Adrenal gland (tissue), 12 donors: ENCODE measurements around the gene TAOK2. TPM values are rescaled to one million over a fixed set of nuclear protein-coding genes. Genes with fewer than 3 reads are reported as not detected.

ENCODE experiments used
- DNase-seq, 7 donors: peaks; one replicate each; pipeline ENCODE4 v3.0.0-alpha.2; 2019 to 2020
- H3K27ac ChIP-seq, 5 donors: fragments of 200-600 bp; sonication (generic) in 4 of 5; 1 replicate in 3 of 5; 2 replicates in 2 of 5; pipeline versions ENCODE4 v1.5.1 to v1.8.0; 2016 to 2020; ENCODE audit warnings: mild to moderate bottlenecking in 1 of 5
- H3K27me3 ChIP-seq: fragments of 200-600 bp; 2 replicates; pipeline ENCODE4 v1.8.0; 2021
- H3K36me3 ChIP-seq, 2 donors: fragments of 200-600 bp; replicated peaks in 1 of 2; 1 replicate in 1 of 2; 2 replicates in 1 of 2; pipeline versions ENCODE4 v1.5.1 to v1.8.0; 2018 to 2022
- H3K4me1 ChIP-seq, 2 donors: fragments of 200-600 bp; replicated peaks in 1 of 2; 1 replicate in 1 of 2; 2 replicates in 1 of 2; pipeline versions ENCODE4 v1.5.1 to v1.8.0; 2018 to 2021
- H3K4me3 ChIP-seq, 4 donors: fragments of 200-600 bp; sonication (generic) in 3 of 4; one replicate each; pipeline ENCODE4 v1.5.1; 2016 to 2018
- H3K9me3 ChIP-seq, 3 donors: fragments of 200-600 bp; sonication (generic) in 1 of 3; replicated peaks in 1 of 3; 1 replicate in 2 of 3; 2 replicates in 1 of 3; pipeline versions ENCODE4 v1.5.1 to v1.8.0; 2016 to 2021
- POLR2A ChIP-seq, 2 donors: fragments of 450-650 bp; IDR thresholded peaks; one replicate each; pipeline ENCODE4 v1.6.1; 2017; ENCODE audit warnings: antibody characterized with exemption in 2 of 2, mild to moderate bottlenecking in 2 of 2, moderate library complexity in 1 of 2
- WGBS, 4 donors: extraction: QIAGEN DNeasy Blood & Tissue Kit in 2 of 4; methylation state at CpG; one replicate each; pipeline versions ENCODE4 v1.1.5 to v1.1.7; 2013 to 2017; 5-methylcytosine and 5-hydroxymethylcytosine counted together
- intact Hi-C, 2 donors: fragments of 100-400 bp; cut with DNase I; formaldehyde crosslinking; loops; one replicate each; pipeline versions ENCODE4 v1.14.1 to v1.15.0; 2022 to 2023
- polyA plus RNA-seq, 3 donors: library from polyadenylated mRNA; stranded (reverse); fragments of 200-250 nt in 2 of 3; fragments of 350-450 nt in 1 of 3; fragmentation: Illumina TruSeq in 1 of 3; extraction: RNeasy Lipid Tissue Mini Kit (QIAGEN cat#74804) in 1 of 3; gene quantifications; one replicate each; pipeline ENCODE4 v1.2.3, GENCODE V29; 2013 to 2014
- total RNA-seq, 9 donors: library from RNA; depleted of rRNA in 4 of 9; stranded (reverse); fragments of >200 nt in 4 of 9; fragments of 120-200 nt in 1 of 9; fragmentation: NEBNext Ultra II Directional in 1 of 9; extraction: Animal tissue kit (Norgen Biotek cat#: 25700) in 1 of 9; gene quantifications; one replicate each; pipeline versions ENCODE4 v1.1.0 to v1.2.4, GENCODE V29; 2013 to 2023
- TF ChIP-seq, protein P1 (sequence below), 6 experiments: fragments of 450-650 bp in 4 of 6; fragments of 200-600 bp in 2 of 6; sonication (generic) in 1 of 6; IDR thresholded peaks; 1 replicate in 5 of 6; 2 replicates in 1 of 6; pipeline versions ENCODE4 v1.5.1 to v1.8.0; 2016 to 2021; ENCODE audit warnings: antibody characterized with exemption in 6 of 6, mild to moderate bottlenecking in 2 of 6, moderate library complexity in 1 of 6
- donor health status: healthy with polysubstance abuse.
- donor health status: Bipolar disorder and iron deficiency.
- donor health status: DM: yes; HTN: yes; CAD: no.
- donor health status: DM: no; HTN: no; CAD: no.
- donor health status: DM: no; HTN: no; CAD: no.
- donor health status: DM: yes; HTN: yes; CAD: no.

TAOK2 gene
- total and polyA plus RNA-seq, 12 donors = 36.6 to 135 (median 72.3) TPM

DNA sequence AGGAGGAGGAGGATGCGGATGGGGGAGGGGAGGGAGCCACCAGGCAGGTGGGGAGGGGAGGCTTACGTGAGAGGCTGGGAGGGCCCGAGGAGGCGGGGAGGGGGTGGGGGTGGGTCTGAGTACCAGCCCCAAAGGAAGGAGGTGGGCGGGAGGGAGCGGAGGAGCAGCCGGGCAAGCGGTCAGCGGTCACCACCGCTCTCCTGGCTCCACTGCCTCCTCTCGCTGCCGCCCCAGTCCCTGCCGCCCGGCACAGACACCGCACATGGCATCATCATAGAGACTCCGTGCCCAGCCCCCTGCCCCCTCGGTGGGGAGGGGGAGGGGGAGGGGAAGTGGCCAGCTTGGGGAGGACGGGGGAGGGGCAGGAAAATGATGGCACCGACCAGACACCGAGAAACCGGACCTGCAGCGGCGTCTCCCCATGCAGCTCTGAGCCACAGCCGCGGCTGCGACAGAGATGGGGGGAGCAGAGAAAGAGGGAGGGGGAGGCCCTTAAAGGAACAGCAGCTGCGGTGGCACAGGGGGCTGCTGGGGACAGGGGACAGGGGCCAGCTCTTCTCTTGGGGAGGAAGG lies 57.3 kb downstream of the TAOK2 start, which contains the start of gene TLCD3B:
TLCD3B (minus strand) TSS at position 431 of the 573 bp plus-strand sequence. CDS start 744 bp downstream, outside the sequence.
- Histone ChIP-seq H3K27me3 (peaks cover 19% of the 10 kb centered on the region), H3K4me3 (no peak within 1 kb of the TSS)
- TF ChIP-seq POLR2A (IDR thresholded peaks at IDR 0.05) = no peak
- TF ChIP-seq, protein P1, sequence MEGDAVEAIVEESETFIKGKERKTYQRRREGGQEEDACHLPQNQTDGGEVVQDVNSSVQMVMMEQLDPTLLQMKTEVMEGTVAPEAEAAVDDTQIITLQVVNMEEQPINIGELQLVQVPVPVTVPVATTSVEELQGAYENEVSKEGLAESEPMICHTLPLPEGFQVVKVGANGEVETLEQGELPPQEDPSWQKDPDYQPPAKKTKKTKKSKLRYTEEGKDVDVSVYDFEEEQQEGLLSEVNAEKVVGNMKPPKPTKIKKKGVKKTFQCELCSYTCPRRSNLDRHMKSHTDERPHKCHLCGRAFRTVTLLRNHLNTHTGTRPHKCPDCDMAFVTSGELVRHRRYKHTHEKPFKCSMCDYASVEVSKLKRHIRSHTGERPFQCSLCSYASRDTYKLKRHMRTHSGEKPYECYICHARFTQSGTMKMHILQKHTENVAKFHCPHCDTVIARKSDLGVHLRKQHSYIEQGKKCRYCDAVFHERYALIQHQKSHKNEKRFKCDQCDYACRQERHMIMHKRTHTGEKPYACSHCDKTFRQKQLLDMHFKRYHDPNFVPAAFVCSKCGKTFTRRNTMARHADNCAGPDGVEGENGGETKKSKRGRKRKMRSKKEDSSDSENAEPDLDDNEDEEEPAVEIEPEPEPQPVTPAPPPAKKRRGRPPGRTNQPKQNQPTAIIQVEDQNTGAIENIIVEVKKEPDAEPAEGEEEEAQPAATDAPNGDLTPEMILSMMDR (IDR thresholded peaks at IDR 0.05) = no peak

DNA sequence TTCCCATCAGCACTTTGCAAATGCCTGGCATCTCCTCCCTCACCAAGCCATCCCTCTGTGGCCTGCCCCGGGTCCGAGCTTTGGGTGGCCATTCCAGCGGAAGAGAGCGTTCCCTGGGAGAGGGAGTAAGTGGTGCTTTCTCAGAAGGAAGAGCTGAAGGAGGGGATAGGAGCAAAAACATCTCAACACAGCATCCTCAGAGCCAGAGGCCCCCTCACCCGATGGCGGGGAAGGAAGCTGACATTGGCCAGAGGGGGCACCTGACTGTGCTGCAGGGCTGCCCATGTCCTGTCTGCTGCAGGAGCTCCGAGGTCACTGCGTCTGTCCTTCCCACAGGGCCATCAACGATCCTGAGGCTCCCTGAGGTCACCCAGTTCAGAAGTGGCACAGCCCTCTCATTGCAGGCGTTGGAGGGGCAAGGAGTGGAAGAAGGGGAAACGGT lies 57.8 kb downstream of the TAOK2 start:
- no peak overlapping the region for H3K27ac ChIP-seq
- intact Hi-C loops = no loop called here
- H3K4me1 ChIP-seq = peaks cover 0 to 6% of the 10 kb centered on the region in 2 donors
- 18 to 28% (median 23%) methylated on average over 5 to 11 of the region's 11 CpGs for WGBS, 4 donors
- DNase-seq = no peak
- no peak for TF ChIP-seq POLR2A (IDR thresholded peaks at IDR 0.05)
- no peak overlapping the region for H3K4me3 ChIP-seq
- no peaks in the 10 kb centered on the region for H3K36me3 ChIP-seq
- peaks cover 19% of the 10 kb centered on the region for H3K27me3 ChIP-seq
- no peaks in the 10 kb centered on the region for H3K9me3 ChIP-seq

More for the DNA sequence above, 57.3 kb downstream of the TAOK2 start, which contains the start of gene TLCD3B:
- no peaks in the 10 kb centered on the region for H3K36me3 ChIP-seq
- DNase-seq = no peak
- H3K9me3 ChIP-seq = no peaks in the 10 kb centered on the region
- peaks cover 0 to 6% of the 10 kb centered on the region in 2 donors for H3K4me1 ChIP-seq
- peak within 1 kb of the TSS in 1 of 5 donors; percentile 30 for H3K27ac ChIP-seq
- WGBS, 4 donors = 1 to 2% (median 1%) methylated on average over 9 to 27 of the region's 27 CpGs
- intact Hi-C loops = no loop called here

DNA sequence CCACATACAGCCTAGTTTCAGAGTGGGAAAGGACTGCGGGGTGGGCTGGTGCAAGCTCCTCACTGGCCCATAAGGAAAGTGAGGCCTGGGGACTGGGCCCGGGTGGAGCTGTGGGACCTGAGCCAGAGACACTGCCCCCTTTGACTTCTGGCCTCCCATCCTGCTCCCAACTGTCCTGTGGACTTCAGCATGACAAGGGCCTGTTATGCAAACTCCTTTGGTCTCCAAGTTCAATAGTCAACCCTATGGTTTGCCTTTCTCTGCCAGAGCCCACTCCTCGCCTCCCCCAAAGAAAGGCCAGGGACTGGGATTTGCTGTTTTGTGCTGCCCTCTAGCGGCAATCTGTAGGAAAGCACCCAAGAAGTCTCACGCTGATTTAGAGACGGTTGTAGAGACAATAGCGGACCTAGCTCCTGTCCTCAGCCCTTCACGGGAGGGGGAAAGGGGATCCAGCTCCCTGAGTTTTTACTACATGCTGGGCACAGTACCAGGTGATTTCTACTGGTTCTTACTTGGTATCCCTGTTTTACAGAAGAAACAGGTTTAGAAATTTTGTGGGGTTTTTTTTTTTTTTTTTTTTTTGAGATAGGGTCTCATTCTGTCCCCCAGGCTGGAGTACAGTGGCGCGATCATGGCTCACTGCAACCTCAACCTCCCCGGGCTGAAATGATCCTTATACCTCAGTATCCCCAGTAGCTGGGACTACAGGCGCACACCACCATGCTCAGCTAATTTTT lies 58.6 kb downstream of the TAOK2 start:
- peak in 5 of 7 donors; percentile 33 to 84 (median 52) for DNase-seq
- Histone ChIP-seq H3K27me3 (peaks cover 19% of the 10 kb centered on the region), H3K27ac (no peak overlapping the region), H3K4me3 (no peak overlapping the region), H3K9me3 (no peaks in the 10 kb centered on the region), H3K4me1 (peaks cover 0 to 6% of the 10 kb centered on the region in 2 donors), H3K36me3 (no peaks in the 10 kb centered on the region)
- 24 to 27% (median 25%) methylated on average over 11 to 12 of the region's 12 CpGs for WGBS, 4 donors
- no peak for TF ChIP-seq POLR2A (IDR thresholded peaks at IDR 0.05)
- TF ChIP-seq, protein P1 (IDR thresholded peaks at IDR 0.05) = peak; percentile 41 to 66 (median 58)
- intact Hi-C loops = no loop called here

DNA sequence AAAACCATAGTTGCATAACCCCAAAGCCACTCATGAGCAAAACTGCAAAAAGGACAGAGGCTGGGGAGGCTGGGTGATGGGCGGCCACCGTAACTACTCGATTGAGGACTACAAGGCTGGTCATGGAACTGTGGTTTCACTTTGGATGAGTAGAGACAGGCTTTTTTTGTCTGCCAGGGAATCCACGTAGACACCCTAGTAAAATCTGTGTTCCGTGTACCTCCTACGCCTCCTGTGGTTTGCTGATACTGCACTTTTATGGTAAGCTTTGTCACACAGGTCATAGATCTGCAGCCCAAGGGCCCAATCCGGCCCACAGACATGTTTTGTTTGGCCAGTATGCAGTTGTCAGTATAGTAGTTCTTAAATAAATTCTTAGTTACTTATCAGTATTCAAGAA lies 59.6 kb downstream of the TAOK2 start:
- TF ChIP-seq, protein P1 (IDR thresholded peaks at IDR 0.05) = no peak
- no peak for TF ChIP-seq POLR2A (IDR thresholded peaks at IDR 0.05)
- DNase-seq = no peak
- Histone ChIP-seq H3K9me3 (no peaks in the 10 kb centered on the region), H3K4me3 (no peak overlapping the region), H3K36me3 (no peaks in the 10 kb centered on the region), H3K27ac (no peak overlapping the region), H3K4me1 (peaks cover 0 to 6% of the 10 kb centered on the region in 2 donors), H3K27me3 (peaks cover 19% of the 10 kb centered on the region)
- intact Hi-C loops = no loop called here
- 63 to 78% (median 70%) methylated on average over 7 of the region's 7 CpGs for WGBS, 4 donors
